ENCODE data around the gene RNF32. TPM values are rescaled to one million over a fixed set of nuclear protein-coding genes. Genes with fewer than 3 reads are reported as not detected.

The RNF32 gene
- total RNA-seq, 1 donor, result 0.43 TPM

DNA sequence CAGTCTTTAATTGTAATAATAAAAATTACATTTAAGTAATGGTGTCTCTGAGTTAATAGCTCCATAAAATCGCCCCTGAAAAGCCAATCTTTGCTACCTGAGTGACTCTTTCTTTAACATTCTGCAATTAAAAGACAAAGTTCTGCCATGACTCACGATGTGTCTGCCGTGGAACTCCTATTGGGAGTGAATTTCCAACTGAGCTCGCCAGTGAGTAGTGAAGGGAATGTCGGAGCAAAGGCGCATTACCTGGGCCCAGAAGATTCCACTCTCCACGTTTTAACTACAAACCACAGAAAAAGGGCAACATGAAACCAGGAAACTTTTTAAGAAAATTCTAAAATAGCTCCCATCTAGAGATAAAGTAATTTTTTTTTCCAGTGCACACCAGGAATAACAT, 36.9 kb upstream of the RNF32 start:
- DNase-seq (ENCODE audit: low read depth), result no peak
- TF ChIP-seq, protein P1, sequence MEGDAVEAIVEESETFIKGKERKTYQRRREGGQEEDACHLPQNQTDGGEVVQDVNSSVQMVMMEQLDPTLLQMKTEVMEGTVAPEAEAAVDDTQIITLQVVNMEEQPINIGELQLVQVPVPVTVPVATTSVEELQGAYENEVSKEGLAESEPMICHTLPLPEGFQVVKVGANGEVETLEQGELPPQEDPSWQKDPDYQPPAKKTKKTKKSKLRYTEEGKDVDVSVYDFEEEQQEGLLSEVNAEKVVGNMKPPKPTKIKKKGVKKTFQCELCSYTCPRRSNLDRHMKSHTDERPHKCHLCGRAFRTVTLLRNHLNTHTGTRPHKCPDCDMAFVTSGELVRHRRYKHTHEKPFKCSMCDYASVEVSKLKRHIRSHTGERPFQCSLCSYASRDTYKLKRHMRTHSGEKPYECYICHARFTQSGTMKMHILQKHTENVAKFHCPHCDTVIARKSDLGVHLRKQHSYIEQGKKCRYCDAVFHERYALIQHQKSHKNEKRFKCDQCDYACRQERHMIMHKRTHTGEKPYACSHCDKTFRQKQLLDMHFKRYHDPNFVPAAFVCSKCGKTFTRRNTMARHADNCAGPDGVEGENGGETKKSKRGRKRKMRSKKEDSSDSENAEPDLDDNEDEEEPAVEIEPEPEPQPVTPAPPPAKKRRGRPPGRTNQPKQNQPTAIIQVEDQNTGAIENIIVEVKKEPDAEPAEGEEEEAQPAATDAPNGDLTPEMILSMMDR (IDR thresholded peaks at IDR 0.05; ENCODE audit: insufficient read depth, low read depth, low read length), result no peak
- H3K4me3 ChIP-seq (ENCODE audit: low read depth, low read length), result no peak overlapping the region

DNA sequence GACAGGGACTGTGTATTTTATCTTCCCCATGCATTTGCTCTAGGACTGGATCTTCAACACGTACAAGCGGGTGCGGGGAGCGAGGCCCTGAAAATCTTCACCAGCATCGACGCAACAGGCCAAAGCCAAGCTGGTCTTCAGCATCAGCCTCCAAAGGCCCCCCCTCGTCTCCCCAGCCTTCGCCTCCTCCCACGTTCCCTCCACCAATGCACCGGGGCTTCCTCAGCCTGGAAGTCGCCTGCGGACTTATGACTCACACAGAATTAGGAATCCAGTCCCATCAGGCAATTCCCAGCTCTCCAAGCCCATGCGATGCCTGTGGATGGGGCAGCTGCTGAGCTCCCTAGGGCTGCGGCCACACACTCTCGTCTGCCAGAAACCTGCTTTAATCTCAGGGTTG, 36.3 kb upstream of the RNF32 start:
- DNase-seq (ENCODE audit: low read depth), result no peak
- TF ChIP-seq, protein P1 (IDR thresholded peaks at IDR 0.05; ENCODE audit: insufficient read depth, low read depth, low read length), result no peak
- H3K4me3 ChIP-seq (ENCODE audit: low read depth, low read length), result no peak overlapping the region

DNA sequence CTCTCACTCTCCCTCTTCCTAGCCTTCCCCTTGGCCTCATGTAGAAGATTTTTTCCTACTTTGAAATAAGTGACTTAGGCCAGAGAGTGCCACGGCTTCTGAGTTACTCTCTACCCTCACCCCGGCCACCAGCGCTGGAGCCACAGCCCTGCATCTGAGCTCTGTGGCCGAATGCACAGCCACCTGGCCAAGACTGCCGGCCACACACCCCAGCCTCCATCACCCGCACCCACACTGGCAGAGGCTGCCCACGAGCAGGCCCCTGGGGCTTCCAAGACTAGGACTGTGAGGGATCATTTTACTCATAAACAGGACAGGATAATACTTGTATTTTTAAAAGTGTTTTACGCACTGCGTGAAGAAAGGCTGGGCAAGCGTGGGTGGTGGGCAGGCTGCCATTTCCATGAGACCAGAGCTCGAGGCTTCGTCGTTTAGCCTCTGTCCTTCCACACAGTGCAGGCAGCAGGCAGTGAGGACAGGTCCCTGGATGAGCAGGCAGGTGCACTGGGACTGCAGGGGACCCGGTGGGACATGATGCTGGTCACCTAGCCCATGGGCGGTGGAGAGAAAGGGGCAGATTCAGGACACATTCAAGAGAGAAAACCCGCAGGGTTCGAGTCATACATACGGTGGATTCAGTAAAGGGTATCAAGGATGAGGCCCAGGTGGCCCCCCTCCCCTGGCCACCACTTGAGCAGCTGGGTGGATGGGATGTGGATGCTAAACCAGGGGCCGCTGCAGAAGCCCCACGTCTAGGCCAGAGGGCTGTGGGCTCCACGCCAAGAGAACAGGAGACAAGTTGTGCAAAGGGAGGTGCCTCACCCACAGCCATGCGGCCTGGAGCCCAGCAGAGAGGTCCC, 35.5 kb upstream of the RNF32 start:
- TF ChIP-seq, protein P1 (IDR thresholded peaks at IDR 0.05; ENCODE audit: insufficient read depth, low read depth, low read length), result no peak
- DNase-seq (ENCODE audit: low read depth), result no peak
- H3K4me3 ChIP-seq (ENCODE audit: low read depth, low read length), result no peak overlapping the region

DNA sequence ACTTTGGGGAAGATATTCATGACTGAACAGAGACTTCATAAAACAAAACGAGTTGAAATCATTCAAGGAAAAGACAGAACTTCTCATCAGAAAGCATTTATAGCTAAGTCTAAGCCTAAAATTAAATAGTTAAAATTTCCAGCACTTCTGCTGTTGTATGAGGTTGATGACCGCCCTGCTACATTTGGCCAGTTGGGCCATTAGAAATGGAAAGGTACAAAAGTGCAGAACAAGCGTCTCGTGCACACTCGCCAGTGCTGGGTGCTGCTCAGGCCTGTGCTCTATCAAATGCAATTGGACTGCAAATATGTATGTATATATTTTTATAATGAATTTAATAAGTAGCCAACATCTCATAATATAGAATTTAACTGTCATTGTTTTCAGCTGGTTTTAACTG, 34.4 kb upstream of the RNF32 start:
- DNase-seq (ENCODE audit: low read depth), result no peak
- TF ChIP-seq, protein P1 (IDR thresholded peaks at IDR 0.05; ENCODE audit: insufficient read depth, low read depth, low read length), result no peak
- H3K4me3 ChIP-seq (ENCODE audit: low read depth, low read length), result no peak overlapping the region

DNA sequence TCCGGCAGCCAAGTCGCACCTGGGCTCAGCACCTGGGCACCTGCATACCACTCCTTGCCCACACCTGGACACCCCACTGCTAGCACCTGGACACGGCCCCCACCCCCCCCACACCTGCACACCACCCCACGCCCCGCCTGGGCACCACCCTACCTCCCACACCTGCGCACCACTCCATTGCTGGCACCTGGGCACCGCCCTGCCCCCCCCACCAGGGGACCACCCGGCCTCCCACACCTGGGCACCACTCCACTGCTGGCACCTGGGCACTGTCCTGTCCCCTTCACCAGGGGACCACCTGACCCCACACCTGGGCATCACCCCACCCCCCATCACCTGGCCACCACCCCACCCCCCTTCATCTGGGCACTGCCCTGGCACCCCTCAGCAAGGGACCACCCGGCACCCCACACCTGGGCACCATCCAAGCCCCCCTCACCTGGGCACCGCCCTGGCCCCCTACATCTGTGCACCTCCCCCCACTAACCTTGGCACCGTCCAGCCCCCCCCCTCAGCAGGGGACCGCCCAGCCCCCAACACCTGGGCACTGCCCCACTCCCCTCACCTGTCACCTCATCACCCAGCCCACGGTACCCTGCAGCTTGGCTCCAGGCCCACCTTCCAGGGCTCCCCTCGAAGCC, 33.8 kb upstream of the RNF32 start:
- no peak overlapping the region for H3K4me3 ChIP-seq (ENCODE audit: low read depth, low read length)
- TF ChIP-seq, protein P1 (IDR thresholded peaks at IDR 0.05; ENCODE audit: insufficient read depth, low read depth, low read length), result no peak
- no peak for DNase-seq (ENCODE audit: low read depth)

DNA sequence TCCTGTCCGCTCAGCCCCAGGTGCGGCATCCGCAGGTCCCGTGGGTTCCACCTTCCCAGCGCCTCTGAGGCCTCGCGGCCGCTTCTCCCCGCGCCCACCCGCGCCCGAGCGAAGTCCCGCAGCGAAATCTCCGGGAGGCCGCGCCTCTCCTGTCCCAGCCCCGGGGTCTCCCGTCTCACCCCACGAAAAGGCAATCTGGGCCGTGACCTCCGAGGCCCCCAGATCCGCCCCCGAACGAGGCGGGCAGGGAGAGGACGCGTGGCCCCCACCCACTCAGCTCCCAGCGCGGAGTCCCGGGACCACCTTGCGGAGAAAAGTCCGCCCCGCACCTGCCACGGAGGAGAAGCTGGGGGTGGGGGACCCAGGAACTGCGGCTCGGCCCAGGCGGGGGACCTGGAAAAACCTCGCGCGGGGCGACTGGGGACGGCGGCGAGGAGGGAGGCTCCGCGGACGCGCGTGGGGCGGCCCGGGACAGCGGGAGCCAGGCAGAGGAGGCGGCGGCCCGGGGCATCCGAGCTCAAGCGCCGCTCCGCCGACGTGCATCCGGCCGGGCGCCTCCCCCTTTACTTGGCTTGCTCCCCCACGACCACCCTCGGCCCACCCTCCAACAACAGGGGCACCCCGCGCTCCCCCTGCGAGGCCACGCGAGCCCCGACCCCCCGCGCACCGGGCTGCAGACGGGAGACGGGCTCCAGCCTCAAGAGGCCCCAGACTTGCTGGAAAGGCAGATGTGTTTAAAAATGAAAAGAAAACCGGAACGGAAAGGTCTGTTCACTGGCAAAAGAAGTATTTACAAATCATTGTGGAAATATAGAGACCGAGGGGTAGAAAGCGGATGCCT, 33.0 kb upstream of the RNF32 start:
- DNase-seq (ENCODE audit: low read depth), result peak; percentile 3
- TF ChIP-seq, protein P1 (IDR thresholded peaks at IDR 0.05; ENCODE audit: insufficient read depth, low read depth, low read length), result no peak
- peak overlapping the region; percentile 37 for H3K4me3 ChIP-seq (ENCODE audit: low read depth, low read length)

All from fibroblast of villous mesenchyme (primary cell).